Endometrium (tissue), 2 donors: Measurements from ENCODE around the gene ZNF536.

Experiments used
- FAIRE-seq: peaks from 2 replicates; lab custom pipeline; 2012; peaks lifted over from hg19 to GRCh38; lab: Jason Lieb, UNC
- donor health status: control.
- donor health status: control.

ZNF536 gene

DNA sequence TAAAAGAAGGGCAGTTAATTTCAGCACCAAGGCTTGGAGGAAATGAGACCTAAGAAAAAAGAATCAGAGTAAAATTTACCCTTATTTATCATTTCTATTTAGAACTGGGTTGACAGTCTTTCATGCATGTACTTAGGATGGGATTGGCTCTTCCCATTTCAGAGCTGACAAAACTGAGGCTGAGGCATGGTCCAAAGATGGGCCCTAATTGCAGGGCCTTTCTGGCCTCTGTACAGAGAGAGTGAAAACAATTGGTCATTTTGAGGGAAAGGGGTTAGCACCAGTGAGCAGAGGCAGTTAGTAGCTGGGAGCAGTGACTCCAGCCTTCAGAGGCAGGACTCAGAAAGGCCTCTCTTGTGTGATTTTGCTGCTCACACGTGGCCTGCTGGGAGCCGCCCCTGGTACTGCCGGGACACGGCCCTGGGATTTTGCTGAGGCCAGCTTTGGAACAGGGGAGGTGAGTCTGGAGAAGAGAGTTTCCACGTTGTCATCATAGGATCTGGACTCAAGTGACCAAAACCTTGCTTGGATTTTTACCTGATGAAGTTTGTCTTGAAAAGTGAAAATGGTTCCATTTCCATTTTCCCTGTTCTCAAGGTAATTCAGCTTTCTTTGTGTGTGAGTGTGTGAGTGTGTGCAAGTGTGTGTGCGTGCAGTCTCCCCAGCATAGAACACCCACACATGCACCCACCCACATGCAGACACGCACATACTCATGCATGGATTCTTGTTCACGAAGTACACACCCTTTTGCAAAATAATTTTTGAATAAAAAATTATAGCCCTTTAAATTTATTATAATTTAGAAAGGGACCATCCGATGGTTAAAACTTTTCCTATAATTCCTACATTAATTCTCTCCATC lies at the start of gene ZNF536:
ZNF536 (plus strand) TSS at position 425 of the 865 bp plus-strand sequence. CDS start 71,179 bp downstream, outside the sequence.
- no peak for FAIRE-seq

- no peak for FAIRE-seq
These were observed 49.4 kb upstream of the ZNF536 start for GRCh38 chr19:30322641-30323320.

GRCh38 chr19:30323904-30324303 lies 48.3 kb upstream of the ZNF536 start:
- FAIRE-seq: no peak

- no peak for FAIRE-seq
These were observed 47.2 kb upstream of the ZNF536 start for GRCh38 chr19:30324982-30325381.

DNA sequence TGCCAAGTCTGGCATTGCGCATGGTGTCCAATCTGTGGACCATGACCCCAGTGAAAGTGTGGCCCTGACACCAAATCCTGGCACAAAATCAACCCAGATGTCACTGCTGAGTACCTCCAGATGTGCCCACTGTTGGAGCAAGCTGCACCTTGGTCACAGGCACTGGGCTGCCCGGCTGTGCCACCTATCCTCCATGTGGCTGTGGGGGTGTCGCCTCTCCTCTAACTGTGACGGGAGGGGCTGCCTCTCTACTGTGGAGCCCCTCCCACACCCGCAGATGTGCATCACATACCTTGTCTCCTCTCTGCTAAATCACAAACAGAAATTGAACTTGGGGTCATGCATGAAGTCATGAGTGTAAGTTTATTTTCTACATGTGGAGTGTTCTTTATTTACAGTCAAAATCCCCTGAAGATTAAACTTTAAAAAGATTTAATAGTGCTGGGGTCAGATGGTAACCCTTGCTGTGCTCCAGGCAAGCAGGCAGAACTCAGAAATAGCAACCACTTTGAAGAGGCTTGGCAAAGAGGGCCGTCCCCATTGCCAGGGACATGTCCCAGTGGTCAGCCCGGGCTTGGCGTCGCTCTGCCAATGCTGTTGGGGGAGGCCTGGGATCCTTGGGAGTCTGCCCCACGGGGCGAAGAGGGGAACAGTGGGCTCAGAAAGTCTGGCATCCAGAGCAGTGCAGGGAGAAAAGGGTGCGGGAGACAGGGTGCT lies 46.4 kb upstream of the ZNF536 start:
- no peak for FAIRE-seq

- FAIRE-seq: no peak
These were observed 45.8 kb upstream of the ZNF536 start for GRCh38 chr19:30326393-30326710.

- no peak for FAIRE-seq
These were observed 44.9 kb upstream of the ZNF536 start for GRCh38 chr19:30327331-30327730.

DNA sequence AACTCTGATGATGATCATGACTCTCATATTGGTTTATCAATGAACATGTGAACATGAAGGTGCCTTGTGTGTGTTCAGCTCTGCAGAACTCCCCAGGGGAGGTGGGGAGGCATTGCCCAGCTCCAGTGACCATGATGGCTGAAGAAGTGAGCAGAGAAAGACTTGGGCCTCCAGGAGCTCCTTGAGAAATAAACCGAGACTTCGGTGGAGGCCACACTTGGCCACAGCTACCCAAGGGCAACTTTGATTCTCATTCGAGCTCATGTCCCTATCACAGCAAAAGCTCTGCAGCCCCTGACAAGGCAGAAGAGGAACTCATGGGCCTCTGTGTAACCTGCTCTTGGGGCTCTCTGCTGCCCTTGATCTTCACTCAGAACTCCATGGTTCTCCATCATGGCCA lies 44.1 kb upstream of the ZNF536 start:
- no peak for FAIRE-seq

GRCh38 chr19:30330266-30330665 lies 41.9 kb upstream of the ZNF536 start:
- FAIRE-seq: no peak

DNA sequence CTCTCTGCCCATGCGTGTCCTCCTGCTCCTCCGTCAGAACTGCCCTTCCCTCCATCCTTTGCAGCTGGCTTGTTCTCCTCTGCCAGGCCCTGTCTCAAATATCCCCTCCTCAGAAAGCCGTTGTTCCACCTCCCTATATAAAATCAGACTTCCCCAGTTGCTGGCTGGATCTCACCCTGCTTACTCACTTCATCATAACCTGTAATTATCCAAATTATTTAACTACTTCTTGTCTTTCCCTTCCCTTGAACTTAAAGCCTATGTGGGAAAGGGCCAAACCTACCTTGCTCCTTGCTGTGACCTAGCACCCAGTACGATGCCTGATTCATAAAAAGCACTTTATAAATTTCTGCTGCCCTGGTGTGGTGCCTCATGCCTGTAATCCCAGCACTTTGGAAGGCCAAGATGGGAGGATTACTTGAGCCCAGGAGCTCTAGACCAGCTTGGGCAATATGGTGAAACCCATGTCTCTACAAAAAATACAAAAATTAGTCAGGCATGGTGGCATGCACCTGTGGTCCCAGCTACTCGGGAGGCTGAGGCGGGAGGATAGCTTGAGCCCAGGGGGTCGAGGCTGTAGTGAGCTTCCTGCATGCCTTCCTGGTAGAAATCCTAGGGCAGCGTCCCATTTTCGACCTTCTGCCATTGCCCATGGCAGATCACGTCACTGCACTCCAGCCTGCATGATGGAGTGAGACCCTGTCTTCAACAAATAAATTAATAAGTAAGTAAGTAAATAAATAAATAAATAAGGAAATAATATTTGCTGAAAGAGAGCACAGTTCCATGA lies 39.5 kb upstream of the ZNF536 start:
- no peak for FAIRE-seq

DNA sequence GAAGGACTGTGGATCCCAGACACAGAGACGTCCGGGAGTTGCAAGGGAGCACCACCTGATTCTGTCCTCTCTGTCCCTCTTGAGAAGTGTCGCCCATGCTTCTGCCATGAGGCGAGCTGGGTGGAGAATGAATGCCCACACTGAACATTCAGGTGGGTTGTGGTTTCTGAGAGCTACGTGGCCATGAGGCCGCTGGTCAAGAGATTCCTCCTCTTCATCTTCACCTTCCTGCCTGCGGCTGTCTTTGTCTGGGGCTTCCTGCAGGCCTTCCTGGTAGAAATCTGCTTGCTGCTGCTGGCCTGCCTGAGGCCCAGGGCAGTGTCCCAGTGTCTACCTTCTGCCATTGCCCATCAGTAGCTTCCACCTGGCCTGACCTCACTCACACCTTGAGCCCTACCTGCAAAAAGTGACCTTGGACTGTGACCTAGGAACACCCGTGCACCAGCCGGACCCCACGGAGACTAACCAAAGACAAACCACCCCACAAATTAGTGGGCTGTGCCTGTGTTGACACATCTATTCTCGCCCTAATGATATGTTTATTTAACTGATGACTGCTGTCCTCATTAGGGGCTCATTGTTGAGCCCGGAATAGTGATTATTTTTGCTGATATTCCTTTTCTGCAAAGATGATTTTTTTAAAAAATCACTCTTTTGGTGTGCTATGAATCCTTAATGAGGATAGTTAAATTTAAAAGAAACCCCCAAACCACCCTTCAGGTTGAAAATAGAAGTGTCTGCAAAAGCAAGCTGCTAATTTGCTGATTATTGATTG lies 38.7 kb upstream of the ZNF536 start:
- FAIRE-seq: no peak

- no peak for FAIRE-seq
These were observed 37.3 kb upstream of the ZNF536 start for GRCh38 chr19:30334841-30335240.

GRCh38 chr19:30335306-30335886 lies 36.8 kb upstream of the ZNF536 start:
- no peak for FAIRE-seq

GRCh38 chr19:30336290-30336689 lies 35.9 kb upstream of the ZNF536 start:
- FAIRE-seq: no peak

DNA sequence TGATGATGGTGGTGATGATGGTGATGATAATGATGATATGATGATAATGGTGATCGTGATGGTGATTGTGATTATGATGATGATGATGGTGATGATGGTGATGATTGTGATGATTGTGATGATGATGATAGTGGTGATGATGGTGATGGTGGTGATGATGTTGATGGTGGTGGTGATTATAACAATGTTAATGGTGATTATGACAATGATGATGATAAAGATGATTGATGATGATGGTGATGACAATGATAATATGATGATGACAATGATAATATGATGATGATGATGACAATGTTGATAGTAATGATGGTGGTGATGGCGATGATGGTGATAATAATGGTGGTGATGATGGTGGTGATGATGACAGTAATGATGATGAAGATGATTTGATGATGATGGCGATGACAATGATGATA lies 34.1 kb upstream of the ZNF536 start:
- no peak for FAIRE-seq

- no peak for FAIRE-seq
These were observed 33.1 kb upstream of the ZNF536 start for GRCh38 chr19:30338878-30339623.

DNA sequence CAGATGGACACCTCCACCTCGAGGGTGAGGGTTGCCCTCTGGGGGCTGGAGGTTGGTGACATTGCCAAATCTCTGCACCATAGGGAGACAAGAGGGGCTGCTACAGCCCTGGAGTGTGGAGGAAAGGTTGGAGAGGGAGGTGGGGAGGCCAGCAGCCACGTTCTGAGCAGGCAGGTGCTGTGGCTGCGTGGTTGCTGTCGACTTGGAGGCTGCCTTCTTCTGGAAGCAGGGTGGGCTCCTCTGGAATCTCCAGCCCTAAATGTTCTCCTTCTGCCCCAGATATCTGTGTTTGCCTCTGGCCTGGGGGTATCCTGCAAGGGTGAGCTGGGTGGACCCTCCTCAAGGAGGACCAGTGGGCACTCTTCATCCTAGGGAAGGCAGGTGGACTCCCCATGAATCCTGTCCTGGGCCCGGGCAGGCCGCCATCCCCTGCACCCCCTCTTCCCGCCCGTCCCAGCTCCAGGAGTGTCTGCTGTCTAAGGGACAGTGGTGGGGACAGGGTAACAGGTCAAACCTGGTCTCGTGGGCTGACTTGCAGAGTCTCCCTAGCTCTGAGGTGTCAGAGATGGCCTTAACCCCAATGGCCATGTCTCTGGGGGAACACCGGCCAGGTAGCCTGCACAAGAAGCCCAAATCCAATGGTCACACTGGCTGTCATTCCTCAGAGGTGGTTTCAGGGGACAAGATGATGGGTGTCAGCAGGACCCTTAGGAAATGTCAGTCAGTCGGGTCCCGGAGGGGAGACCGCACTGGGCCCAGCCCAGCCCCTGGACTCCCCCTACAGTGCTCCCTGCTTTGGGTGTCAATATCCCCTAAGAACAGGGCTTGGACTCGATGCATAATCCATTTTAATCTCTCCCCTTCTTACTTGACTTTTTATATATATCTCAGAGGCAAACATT lies 32.3 kb upstream of the ZNF536 start:
- no peak for FAIRE-seq

DNA sequence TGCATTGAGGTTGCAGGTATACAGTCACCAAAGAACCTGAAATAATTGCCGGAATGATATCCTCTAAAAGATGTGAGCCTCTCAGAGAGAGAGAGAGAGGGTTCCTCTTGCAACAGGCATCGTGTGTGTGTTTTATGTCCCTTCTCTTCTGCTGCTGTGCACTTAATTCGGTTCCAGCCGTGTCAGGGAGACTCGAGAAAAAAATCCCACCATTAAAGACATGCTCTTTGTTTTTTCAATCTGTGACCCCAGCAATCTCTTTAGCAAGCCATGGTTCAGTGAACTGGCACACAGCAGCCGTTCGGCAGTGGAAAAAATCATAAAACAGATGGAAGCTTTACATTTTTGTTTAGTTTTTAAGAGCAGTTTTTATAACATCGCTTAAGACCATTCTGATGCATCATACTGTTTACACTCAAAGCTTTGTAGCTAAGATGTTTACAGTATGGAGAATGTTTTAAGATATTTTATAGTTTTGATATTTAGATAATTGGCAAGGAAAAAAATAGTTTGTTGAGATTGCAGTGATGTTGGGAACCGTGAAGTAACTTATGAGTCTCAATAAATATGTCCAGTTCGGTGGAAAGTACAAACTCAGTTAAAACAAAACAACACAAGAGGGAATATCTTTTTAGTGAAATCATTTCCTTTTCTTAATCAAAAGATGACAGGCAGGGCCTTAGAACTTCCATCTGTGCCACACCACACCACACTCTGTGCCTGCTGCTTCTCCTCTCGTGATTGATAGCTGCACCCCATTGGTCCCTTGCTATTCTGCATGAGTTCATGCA lies 31.2 kb upstream of the ZNF536 start:
- FAIRE-seq: peak; percentile 97
